GM12872 (cell line): ENCODE data around the gene PLG.

ENCODE experiments used
- CTCF ChIP-seq: IDR thresholded peaks from 3 replicates; pipeline ENCODE4 v1.5.1; 2011; ENCODE audit warnings: low read depth, mild to moderate bottlenecking, low read length, moderate library complexity; ENCODE audit not compliant: insufficient read depth

PLG gene

GRCh38 chr6:160737934-160738333 is 35.9 kb downstream of the PLG start:
- TF ChIP-seq CTCF = no peak

- TF ChIP-seq CTCF = no peak
Measured at GRCh38 chr6:160739955-160740354, 37.9 kb downstream of the PLG start.

- TF ChIP-seq CTCF = no peak
Measured at GRCh38 chr6:160742090-160742489, 40.0 kb downstream of the PLG start.

- peak; percentile 87 for TF ChIP-seq CTCF
Measured at GRCh38 chr6:160750276-160750689, 48.2 kb downstream of the PLG start.

- no peak for TF ChIP-seq CTCF
Measured at GRCh38 chr6:160755165-160755564, 53.1 kb downstream of the PLG start.

GRCh38 chr6:160756021-160756420 is 54.0 kb downstream of the PLG start:
- TF ChIP-seq CTCF = no peak

GRCh38 chr6:160756871-160757270 is 54.8 kb downstream of the PLG start:
- TF ChIP-seq CTCF = no peak

GRCh38 chr6:160764847-160765246 is 62.8 kb downstream of the PLG start:
- no peak for TF ChIP-seq CTCF
